Measurements from ENCODE around the gene MASP1. TPM values are rescaled to one million over a fixed set of nuclear protein-coding genes. Genes with fewer than 3 reads are reported as not detected.

The MASP1 gene
- total RNA-seq, 2 donors from 2014 or later: not detected

- ATAC-seq (no peak), DNase-seq (ENCODE audit: low spot score) (no peak)
- Mint-ChIP-seq H3K4me3 (no peak overlapping the region), H3K27me3 (peaks cover 24 to 47% of the 10 kb centered on the region in 2 donors), H3K36me3 (no peaks in the 10 kb centered on the region), H3K4me1 (ENCODE audit: low read depth in 2 of 2) (no peaks in the 10 kb centered on the region), H3K9me3 (no peaks in the 10 kb centered on the region), H3K27ac (no peak overlapping the region)
These were observed 94.8 kb downstream of the MASP1 start for GRCh38 chr3:187196573-187197334.

DNA sequence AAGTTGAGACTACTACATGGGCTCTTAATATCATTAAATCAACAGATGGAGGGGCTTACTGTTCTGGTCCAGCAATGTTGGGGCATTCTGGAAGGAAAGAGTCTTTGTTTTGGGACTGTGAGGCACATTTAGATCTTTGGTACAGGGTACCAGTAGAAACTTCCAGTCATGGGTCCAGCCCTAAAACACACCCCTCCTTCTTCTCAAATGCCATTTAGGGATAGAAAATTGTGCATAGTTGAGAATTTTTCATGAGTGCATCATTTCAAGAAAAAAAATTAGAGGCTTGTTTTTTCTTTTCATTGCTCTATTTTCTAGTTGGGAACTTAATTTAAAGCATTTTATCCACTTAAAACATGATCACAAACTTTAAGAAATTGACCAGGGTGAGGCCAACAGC is 98.4 kb downstream of the MASP1 start:
- H3K27ac Mint-ChIP-seq: no peak overlapping the region
- no peaks in the 10 kb centered on the region for H3K36me3 Mint-ChIP-seq
- no peak for DNase-seq (ENCODE audit: low spot score)
- H3K27me3 Mint-ChIP-seq: peaks cover 40 to 74% of the 10 kb centered on the region in 2 donors
- peaks cover 0 to 3% of the 10 kb centered on the region in 2 donors for H3K4me1 Mint-ChIP-seq (ENCODE audit: low read depth in 2 of 2)
- H3K4me3 Mint-ChIP-seq: no peak overlapping the region
- no peak for ATAC-seq
- H3K9me3 Mint-ChIP-seq: no peaks in the 10 kb centered on the region

DNA sequence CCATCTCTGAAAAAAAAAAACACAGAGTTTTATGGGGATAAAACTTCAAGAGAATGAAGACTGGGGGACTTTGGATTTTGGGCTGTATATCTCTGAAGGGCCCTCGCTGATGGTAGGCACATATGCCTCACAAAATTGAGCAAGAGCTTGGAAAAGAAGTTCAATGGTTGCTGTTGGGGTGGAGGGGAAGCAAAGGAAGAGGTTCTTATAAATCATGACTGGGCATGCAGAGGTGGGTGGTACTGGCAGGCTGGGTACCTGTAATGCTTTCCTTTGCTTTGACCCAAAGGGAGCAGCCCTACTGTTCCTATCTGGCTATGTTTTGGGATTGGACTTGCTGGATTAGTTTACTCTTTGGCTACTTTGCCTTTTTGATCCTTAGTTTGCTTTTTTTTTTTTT is 100.3 kb downstream of the MASP1 start:
- Mint-ChIP-seq H3K27me3 (peaks cover 51 to 71% of the 10 kb centered on the region in 2 donors), H3K27ac (no peak overlapping the region), H3K4me1 (ENCODE audit: low read depth in 2 of 2) (peaks cover 0 to 3% of the 10 kb centered on the region in 2 donors), H3K36me3 (no peaks in the 10 kb centered on the region), H3K4me3 (no peak overlapping the region), H3K9me3 (no peaks in the 10 kb centered on the region)
- no peak for ATAC-seq
- DNase-seq (ENCODE audit: low spot score): no peak

DNA sequence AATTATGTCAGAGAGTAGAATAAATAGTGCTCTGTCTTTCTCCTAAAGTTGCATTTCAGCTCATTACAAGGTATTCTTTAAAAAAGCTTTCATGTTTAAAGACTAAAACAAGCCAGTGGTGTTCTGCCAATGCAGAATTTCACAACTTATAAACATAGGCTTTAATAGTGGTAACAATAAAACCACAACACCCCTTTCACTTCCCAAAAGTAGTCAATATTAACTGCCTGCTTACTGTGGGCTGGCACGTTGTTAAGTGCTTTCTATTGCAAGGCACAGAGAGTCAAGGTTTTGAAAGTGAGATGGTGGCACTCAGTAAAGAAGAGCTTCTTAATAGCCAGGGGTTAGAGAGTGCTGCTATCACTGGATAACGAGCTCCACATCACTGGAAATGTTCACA is 102.6 kb downstream of the MASP1 start:
- peaks cover 0 to 3% of the 10 kb centered on the region in 2 donors for H3K4me1 Mint-ChIP-seq (ENCODE audit: low read depth in 2 of 2)
- ATAC-seq (no peak), DNase-seq (ENCODE audit: low spot score) (no peak)
- no peaks in the 10 kb centered on the region for H3K36me3 Mint-ChIP-seq
- H3K9me3 Mint-ChIP-seq: no peaks in the 10 kb centered on the region
- H3K27ac Mint-ChIP-seq: no peak overlapping the region
- peaks cover 47 to 63% of the 10 kb centered on the region in 2 donors for H3K27me3 Mint-ChIP-seq
- H3K4me3 Mint-ChIP-seq: no peak overlapping the region

DNA sequence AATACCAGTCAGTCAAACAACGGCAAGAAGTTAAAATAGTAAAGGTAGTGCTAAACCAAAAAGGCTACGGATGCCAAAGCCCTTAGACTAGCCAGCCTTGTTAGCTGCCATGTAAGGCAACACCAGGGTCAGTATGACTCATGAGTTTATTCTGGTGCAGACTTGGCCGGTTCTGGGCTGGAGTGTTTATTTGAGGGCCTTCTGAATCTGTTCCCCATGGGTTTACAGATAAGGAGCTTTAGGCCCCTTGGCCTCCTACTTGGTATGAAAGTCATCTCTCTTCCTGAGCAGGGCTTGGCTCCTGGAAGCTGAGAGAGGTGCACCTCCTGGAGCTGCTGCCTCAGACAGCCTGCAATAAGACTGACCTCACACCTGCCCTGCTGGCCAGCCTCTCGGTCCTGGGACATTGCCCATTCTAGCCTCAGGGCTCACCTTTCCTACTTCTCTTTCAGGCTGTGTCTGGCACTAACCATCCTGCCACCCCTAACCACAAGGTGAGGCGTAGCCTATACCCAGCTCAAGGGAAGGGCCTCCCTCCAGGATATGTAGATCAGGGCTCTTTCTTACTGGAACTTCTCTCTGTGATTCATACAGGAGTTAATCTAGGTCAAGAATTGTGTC is 104.6 kb downstream of the MASP1 start:
- peak in 1 of 2 donors; percentile 36 for ATAC-seq
- H3K9me3 Mint-ChIP-seq: no peaks in the 10 kb centered on the region
- H3K4me3 Mint-ChIP-seq: no peak overlapping the region

DNA sequence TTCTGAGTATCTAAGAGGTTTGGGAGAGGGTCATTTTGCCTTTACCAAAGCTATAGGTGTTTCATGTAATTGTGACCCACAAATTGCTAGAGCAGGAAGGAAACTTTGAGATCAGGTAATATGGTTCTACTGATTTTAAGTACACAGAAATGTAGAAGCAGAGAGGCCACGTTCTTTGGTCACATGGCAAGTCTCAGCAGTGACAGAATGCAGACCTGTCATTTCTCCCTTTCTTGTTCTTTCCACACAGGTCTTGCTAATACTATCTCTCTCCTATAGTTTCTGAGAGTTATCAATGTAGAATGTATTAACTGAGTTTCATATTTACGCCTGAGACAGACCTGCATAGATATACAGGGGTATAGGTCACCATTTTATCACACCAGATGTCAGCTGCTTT is 105.2 kb downstream of the MASP1 start:
- Mint-ChIP-seq H3K4me3 (no peak overlapping the region), H3K36me3 (no peaks in the 10 kb centered on the region), H3K9me3 (no peaks in the 10 kb centered on the region), H3K4me1 (ENCODE audit: low read depth in 2 of 2) (peaks cover 0 to 3% of the 10 kb centered on the region in 2 donors), H3K27ac (no peak overlapping the region), H3K27me3 (peaks cover 36 to 45% of the 10 kb centered on the region in 2 donors)
- DNase-seq (ENCODE audit: low spot score): no peak
- no peak for ATAC-seq

More for the DNA sequence above, 104.6 kb downstream of the MASP1 start:
- H3K4me1 Mint-ChIP-seq (ENCODE audit: low read depth in 2 of 2): peaks cover 0 to 3% of the 10 kb centered on the region in 2 donors
- H3K27me3 Mint-ChIP-seq: peaks cover 40 to 51% of the 10 kb centered on the region in 2 donors
- DNase-seq (ENCODE audit: low spot score): no peak
- no peak overlapping the region for H3K27ac Mint-ChIP-seq
- H3K36me3 Mint-ChIP-seq: no peaks in the 10 kb centered on the region

GRCh38 chr3:187185759-187186158 is 105.8 kb downstream of the MASP1 start:
- no peak for DNase-seq (ENCODE audit: low spot score)
- ATAC-seq: no peak
- no peaks in the 10 kb centered on the region for H3K36me3 Mint-ChIP-seq
- H3K4me1 Mint-ChIP-seq (ENCODE audit: low read depth in 2 of 2): peaks cover 0 to 3% of the 10 kb centered on the region in 2 donors
- H3K27ac Mint-ChIP-seq: no peak overlapping the region
- peaks cover 30 to 39% of the 10 kb centered on the region in 2 donors for H3K27me3 Mint-ChIP-seq
- H3K9me3 Mint-ChIP-seq: no peaks in the 10 kb centered on the region
- H3K4me3 Mint-ChIP-seq: no peak overlapping the region

Other genes starting within 250 kb of the MASP1 start
- gene RPL39L, start 152.2 kb downstream of the MASP1 start, total RNA-seq: 1 to 10 TPM; 6.3 to 9.2 TPM
- not detected for gene RTP1, start 94.3 kb downstream of the MASP1 start, total RNA-seq
- 1 to 10 TPM; 3.8 to 6.7 TPM for gene RTP4, start 76.6 kb upstream of the MASP1 start, total RNA-seq